Stimulated activated CD8-positive, alpha-beta memory T cell treated with anti-CD3 and anti-CD28 coated beads, Interleukin-2, amount 100 ng/mL, for 1 hour (primary cell): ENCODE data around the gene ABHD16A.

Experiments
- DNase-seq, 2 donors: peaks; one replicate each; pipeline ENCODE4 v3.0.0-alpha.2; 2020; ENCODE audit warnings: low read depth in 2 of 2

The ABHD16A gene

DNA sequence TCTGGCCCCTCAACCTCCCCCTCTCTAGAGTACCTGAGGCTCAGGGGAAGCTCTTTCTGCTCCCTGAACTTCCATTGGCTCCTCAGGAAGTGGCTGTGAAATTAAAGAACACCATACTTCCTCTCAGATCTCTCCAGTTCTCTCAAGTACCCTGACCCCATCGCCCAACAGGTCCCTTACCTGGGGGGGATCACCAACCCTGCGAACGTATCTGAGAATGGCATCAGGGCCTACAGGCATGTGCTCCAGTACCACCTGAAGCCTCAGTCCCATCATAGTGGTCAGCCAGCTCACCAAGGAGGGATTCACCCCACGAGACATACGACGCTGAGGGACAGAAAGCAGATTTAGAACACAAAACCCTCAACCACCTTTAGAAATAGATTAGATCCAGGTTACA lies 62.5 kb downstream of the ABHD16A start:
- DNase-seq = no peak

DNA sequence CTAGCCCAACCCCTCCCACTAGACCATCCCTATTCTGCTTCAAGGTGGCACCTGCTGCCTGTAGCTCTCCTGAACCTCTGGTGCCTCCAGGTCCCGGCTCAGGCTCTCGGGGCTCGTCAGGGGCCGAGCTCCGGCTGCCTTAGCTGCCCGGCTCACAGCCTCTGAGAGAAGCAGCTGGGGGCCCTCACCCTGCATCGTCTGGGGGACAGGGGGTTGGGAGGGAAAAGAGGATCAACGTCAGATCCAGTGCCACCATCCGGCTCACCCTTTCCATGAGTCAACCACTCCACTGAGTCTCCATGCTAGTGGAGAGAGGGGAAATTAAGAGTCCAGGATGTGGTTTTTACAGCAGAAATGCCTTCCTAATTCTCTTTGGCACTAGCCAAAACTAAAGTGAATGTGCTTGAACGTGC lies 63.7 kb downstream of the ABHD16A start:
- no peak for DNase-seq

DNA sequence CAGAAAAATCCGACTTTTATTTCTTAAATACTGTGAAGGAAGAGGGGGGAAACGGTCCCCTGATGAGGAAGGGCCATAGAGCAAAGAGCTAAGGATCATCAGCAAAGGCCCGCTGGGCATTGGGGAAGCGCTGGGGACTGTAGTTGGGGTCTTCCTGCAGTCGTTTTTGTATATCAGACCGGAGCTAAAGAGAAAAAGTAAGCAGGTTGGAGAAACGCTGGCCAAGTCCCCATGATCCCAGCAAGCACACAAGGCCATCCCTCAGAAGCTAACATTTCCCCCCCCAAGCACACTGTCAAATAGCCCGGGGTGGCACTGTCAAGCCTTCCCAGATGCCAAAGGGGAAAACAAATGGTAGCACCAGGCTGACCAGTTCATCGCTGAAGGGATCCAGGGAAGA lies 64.1 kb downstream of the ABHD16A start:
- DNase-seq = no peak
